Thyroid gland (tissue), 4 donors: ENCODE data around the gene DENND5A.

Source experiments
- POLR2A ChIP-seq, 2 donors: fragments of 450-650 bp; IDR thresholded peaks; one replicate each; pipeline ENCODE4 v1.6.1; 2017; ENCODE audit warnings: antibody characterized with exemption in 2 of 2, mild to moderate bottlenecking in 2 of 2, moderate library complexity in 1 of 2
- TF ChIP-seq, protein P1 (sequence below), 6 experiments: fragments of 200-600 bp in 3 of 6; fragments of 450-650 bp in 3 of 6; sonication (generic) in 3 of 6; IDR thresholded peaks; one replicate each; pipeline ENCODE4 v1.5.1; 2016 to 2019; ENCODE audit warnings: antibody characterized with exemption in 6 of 6, mild to moderate bottlenecking in 2 of 6, inconsistent platforms in 1 of 6, moderate library complexity in 1 of 6

GRCh38 chr11:9203691-9204311, 61.3 kb downstream of the DENND5A start:
- no peak for TF ChIP-seq POLR2A (IDR thresholded peaks at IDR 0.05)
- TF ChIP-seq, protein P1, sequence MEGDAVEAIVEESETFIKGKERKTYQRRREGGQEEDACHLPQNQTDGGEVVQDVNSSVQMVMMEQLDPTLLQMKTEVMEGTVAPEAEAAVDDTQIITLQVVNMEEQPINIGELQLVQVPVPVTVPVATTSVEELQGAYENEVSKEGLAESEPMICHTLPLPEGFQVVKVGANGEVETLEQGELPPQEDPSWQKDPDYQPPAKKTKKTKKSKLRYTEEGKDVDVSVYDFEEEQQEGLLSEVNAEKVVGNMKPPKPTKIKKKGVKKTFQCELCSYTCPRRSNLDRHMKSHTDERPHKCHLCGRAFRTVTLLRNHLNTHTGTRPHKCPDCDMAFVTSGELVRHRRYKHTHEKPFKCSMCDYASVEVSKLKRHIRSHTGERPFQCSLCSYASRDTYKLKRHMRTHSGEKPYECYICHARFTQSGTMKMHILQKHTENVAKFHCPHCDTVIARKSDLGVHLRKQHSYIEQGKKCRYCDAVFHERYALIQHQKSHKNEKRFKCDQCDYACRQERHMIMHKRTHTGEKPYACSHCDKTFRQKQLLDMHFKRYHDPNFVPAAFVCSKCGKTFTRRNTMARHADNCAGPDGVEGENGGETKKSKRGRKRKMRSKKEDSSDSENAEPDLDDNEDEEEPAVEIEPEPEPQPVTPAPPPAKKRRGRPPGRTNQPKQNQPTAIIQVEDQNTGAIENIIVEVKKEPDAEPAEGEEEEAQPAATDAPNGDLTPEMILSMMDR (IDR thresholded peaks at IDR 0.05), result no peak
